DMS114 treated with DMSO at 0.1 percent for 48 hours (cell line): ENCODE measurements around the gene PPM1H.
"Not testable (repeated sequence)": the region's sequence is repeated elsewhere in the genome, so short reads cannot be mapped to it uniquely, and the experiment has no call there.

Experiments
- DNase-seq: peaks from one replicate; lab custom pipeline; 2025; ENCODE audit not compliant: unreplicated experiment; lab: John Stamatoyannopoulos, UW

PPM1H gene

DNA sequence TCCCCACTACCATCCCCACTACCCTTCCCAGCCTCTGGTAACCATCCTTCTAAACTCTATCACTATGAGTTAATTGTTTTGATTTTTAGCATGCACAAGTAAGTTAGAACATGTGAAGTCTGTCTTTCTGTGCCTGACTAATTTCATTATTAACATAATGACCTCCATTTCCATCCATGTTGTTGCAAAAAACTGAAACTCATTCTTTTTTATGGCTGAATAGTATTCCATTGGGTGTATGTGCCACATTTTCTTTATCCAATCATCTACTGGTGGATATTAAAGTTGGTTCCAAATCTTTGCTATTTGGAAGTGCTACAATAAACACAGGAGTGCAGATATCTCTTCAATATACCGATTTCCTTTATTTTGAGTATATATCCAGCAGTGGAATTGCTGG is 13.2 kb upstream of the PPM1H start:
- no peak for DNase-seq

DNA sequence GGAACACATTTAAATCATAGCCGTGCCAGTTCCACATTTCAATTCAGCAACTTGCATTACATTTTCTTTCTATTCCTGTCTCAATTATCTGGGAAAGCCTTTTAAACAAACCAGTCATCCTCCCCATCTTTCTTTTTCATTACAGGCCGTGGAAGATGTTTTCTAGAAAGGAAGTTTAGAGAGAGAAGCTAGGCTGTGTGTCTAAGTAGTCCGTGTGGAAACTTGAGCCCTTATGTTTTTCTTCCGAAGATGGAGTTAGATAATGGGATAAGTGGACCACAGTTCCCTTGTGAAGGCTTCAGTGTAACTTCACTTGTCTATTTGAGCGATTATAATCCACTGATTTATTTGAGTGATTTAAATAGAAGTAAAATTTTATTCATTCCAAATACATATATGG is 12.4 kb upstream of the PPM1H start:
- no peak for DNase-seq

DNA sequence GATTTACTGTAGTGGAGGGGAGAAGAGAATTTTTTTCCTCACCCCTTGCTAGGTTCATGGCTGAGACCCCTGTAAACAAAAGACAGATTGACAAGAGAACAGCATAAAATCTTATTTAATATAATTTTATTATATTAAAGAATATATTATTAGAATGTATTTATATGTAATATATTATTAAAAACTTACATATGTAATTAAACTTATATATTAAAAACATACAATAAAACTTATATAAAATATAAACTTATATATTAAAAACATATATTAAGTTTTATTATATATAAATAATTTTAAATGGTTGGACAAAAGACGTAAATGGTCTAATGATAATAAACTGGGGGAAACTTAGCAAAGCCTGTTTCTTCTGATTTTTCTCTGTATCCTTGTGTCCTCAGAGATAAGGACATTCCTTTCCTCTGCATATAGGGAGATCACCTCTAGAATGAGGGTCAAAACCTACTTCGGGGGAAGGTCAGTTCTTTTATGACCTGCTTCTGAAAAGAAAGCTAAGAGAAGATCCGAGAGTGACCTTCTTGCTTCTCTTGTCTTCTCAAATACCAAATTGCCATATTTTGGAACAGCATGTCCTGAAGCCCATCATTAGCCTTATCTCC is 8.9 kb upstream of the PPM1H start:
- DNase-seq, result no peak

DNA sequence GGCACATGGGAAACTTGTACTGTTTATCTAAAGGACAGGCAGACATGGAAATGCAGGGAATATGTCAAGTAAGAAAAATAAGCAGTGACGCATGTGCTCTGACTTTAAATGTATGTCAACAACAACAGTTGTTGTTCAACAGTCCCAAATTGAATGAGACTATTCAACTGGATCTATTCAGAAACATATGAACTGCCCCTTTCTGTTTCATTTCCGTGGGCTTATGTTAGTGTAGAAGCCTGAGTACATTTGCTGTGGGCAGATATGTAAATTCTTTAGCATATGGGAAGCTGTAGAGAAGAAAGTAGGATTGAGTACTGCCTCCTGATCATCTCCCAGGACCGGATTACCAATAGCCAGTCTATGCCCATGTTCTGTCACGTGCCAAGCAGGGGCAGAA is 7.4 kb upstream of the PPM1H start:
- not testable (repeated sequence) for DNase-seq

DNA sequence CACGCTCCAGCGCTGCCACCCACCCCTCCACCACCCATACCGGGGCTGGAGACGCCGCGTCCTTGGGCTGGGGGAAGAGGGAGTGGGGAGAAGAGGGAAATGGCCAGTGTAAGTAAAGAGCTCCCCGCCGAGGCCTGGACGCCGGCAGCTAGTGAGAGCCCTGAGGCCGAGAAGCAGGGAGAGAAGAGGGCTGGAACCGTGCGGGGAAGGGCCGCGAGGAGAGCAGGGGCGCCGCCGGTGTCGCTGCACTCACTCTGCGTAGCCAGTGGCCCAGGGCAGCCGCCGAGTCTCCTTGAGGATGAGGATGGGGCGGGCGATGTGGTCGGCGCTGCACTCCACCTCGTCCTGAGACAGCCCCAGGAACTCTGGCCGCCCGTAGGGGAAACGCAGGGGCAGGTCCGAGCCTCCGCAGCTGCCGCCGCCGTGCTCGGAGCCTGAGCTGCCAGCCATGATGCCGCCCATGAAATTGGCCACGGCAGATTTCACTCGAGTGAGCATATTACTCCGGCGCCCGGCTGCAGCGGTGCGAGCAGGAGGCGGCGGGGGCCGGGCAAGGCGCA is 631 bp downstream of the PPM1H start:
- DNase-seq, result no peak

DNA sequence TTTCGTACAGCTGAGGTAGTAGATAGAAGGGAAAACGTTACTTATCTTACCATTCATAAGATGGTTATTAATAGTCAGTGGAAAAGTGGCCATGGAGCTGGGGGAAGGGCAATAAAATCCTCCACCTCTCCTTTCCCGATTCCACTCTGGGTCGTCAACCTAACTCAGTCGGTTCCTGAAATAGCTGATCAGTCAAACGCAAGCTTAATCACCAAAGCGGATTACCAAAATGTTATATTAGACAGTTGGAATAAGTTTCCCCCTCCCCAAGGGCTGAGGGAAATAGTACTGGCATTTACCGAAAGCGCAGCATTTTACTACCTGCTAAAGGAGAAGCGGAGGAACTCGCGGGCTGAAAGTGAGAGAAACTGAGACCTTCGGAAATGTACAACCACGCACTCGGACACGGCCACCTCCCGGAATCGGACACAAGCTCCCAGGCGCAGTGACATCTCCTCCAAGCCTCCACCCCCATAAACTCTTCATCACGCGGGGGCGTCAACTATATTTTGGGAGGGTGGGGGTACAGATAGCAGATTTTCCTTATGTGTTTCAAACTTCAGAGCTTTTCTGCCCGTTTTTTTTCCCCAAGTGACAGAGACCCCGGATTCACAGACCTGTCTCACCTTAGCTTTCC is 1.2 kb downstream of the PPM1H start:
- DNase-seq, result no peak

DNA sequence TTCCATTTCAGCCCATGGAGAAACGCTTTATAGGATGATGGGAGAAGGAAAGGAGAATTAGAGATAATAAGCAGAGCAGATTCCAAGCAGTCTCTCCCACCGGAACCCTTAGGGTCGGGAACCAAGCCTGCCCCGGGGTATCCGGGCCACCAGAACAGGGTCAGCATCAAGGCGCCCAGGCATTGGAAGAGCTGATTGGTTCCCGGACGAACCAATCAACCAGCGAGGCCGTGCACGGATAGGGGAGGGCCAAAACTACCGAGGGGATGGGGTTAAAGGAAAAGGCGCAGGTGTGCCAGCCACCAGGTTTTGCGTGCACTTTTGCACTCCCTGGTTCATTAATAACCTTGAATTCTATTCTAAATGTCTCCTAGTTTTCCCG is 1.7 kb downstream of the PPM1H start:
- no peak for DNase-seq

DNA sequence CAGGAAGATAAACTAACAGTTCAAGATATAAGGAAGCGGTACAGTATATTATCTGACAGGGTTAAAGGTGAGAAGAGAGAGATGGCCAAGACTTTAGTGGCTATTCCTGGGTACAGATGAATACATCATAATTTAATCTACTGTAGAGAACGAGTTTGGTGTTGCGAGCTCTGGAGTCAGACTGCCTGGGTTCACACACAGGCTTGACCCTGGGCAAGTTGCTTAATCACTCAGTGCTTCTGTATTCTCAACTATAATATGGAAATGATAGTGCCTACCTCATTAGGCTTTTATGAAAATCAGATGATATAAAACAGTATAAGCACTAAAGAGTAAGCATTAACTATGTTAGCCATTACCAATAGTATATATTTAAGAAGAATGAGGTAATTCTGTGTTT is 3.5 kb downstream of the PPM1H start:
- no peak for DNase-seq

DNA sequence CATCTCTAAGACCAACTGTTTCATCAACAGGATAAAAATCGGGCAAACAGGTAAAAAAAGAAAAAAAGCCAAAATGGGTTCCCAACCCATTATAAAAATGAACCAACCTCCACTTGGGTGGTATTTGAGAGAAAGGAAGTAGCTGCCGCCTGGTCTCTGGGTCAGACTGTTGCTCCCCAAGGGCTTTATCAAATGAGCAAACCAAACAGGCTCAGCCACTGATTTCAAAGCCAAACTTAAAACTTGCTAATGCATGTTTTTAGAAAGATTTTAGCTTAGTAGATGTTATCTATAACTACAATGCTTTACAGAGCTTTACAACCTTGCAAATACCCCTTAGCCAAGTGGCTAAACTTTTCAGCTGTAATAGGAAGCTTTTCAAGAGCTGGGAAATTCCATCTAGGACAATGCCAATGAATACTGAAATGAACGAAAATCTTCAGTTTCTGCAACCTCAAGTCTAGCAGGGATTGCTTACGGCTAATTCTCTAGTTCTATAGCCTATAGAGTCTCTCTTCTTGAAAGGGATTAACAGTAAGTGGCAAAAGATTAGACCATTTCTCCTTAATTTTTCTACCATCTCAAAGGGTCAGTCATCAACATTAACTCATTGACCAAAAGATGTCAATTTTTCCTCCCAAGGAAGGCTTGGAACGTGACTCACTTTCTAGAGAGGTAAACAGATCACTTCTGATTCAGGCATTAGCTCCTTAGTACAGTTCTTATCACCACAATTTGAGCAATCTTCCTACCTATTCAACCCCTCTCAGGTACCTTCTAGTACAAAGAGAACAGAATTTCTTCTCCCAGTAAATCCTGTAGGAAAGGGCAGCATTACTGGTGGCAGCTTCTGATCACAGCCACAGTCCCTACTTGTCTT is 4.2 kb downstream of the PPM1H start:
- no peak for DNase-seq

DNA sequence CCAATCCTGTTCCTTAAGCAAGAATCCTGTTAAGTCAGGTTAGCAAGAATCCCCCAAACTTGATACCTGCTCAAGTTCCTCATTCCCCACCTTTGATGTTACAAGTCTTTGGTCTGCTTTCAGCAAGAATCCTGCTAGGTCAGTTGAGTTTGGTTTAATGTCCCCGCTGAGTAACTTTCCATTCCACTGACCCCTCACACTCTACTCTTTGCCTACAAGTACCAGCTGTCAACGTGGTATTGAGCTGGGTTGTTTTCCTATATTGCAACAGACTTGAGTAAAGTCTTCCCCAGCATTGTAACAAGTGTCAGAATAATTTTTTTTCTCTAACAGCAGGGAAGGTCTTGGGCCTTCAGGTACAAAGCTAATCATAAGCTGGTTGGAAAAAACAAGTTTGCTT is 6.3 kb downstream of the PPM1H start:
- no peak for DNase-seq

DNA sequence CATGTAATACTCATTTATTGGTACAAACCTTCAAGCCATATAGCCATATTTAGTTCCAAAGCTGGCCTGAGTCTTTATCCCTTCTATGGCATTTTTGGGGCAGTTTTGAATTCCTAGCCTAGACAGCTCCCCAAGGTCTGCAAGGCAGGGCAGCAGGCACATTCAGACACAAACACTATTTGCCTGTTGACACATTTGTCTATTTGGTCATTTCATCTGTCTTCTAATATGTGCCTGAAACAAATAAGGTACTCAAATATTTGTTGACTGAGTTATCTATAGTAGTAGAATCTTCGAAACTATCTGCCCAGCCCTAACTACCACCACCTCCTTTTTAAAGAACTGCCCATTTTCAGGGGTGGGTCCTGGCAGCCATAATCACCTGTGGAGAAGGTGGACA is 9.3 kb downstream of the PPM1H start:
- no peak for DNase-seq

DNA sequence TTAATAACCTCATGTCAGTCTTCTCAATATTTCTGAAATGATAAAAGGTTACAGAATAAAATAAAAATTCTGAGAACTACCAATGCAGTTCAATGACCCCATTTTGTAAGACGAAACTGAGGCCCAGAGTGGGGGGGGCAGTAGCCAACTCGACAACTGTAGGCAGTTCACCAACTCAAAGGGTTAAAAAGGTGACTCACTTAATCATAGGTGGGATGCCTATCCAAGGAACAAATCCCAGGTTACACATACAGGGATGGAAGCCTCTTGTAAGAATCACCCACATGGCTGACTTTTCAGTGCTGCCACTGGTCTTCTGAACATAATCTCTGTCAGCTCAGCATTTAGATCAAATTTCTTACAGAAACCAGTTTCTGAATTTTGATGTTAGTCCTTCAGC is 10.9 kb downstream of the PPM1H start:
- no peak for DNase-seq

DNA sequence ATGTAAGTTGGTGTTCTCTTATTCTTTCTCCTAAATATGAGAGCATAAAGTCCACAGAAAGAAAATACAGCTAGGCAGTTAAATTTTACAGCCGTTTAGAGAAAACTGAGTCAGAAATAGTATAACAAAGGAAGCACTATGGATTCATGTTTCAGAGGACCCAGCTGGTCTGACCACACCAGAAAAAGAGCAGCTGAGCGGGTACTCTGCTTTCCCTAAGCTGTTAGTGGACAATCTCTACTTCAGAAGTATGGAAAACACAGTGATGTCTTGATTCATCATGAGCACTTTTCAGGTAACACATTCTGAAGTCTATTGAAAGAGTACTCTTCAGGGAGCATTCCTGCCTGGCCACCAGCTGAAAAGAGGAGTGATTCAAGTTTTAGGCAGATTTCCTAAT is 12.4 kb downstream of the PPM1H start:
- no peak for DNase-seq

DNA sequence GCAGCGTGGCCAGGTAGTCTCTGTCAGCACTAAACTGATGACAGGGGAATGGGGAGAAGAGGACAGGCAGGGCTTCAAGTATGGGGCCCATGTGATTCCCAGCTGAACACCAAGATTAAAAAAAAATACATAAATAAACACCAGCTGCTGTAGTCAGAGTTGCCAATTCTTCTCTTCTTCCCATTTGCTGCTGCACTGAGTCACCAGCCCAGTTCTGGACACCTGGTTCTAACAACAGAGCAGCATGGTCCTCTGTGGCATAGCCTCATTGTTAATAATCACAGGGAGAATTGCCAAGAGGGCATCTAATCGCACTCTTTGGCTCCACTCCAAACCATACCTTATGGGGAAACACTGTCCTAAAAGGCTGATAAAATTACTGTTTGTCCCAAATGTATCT is 15.1 kb downstream of the PPM1H start:
- no peak for DNase-seq

DNA sequence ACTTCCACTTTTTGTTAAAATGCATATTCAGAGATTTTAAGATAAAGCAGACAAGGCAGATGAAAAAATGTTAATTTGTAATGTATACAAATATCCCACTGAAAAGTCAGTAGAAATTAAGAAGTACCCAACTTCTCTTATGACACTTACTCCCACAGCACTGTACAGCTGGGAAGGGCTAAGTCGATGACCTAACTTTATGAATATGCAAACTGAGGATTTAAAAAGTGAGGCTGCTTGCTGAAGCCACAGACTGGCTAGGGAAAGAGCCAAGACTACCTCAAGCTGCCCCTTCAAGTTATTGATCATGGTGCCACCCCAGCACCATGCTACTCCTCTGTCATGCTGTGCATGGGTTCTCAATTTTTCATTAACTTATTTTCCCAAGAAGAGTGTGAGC is 17.0 kb downstream of the PPM1H start:
- no peak for DNase-seq

DNA sequence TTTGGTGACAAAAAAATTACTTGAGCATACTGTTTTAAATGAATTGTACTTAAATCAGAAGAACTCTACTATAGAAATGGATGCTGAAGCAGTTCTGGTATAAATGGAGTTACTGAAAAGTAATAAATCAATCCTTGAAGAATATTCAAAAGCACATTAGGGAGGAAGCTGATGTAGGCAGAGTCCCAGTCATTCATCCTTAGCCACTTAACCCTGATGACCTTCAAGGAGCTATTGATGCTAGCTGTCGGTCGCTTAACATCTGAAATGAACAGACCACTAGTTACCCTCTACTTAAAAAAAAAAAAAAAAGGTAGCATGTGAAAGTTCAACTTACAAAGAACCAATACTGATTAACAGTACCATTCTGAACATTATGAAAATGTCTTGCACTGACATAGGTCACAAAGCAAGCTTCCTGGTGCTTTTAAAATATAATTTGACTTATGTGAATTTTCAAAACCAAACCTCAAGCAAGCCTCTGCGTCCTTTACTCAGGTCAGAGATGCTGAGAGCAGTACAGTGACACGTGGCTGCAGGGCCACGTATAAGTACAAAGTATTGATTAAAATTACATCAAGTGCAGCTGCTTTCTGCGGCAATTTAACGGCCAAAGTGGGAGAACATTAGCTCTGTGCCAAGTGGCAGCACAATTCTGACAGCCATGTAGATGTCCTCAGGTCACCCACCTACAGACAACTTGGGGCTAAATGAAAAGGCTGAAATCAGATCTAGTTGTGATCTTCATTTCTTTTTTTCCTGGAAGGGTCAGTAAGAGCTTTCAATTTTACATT is 18.1 kb downstream of the PPM1H start:
- DNase-seq, result no peak

DNA sequence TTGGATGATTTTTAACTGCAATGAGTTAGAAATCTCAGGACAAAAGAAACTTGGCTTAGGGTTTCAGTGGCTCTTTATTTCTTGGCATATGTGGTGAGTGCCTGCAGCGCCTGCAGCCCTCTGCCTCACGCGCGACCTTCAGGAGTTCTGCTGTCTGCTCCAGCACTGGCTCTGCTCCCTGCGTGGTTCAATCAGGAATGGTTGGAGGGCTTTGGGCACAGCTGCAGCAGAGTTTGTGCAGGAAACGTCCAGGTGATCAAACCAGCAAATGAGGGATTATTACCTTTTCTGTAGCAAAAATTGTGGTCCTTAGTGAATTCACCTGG is 19.8 kb downstream of the PPM1H start:
- DNase-seq, result no peak

DNA sequence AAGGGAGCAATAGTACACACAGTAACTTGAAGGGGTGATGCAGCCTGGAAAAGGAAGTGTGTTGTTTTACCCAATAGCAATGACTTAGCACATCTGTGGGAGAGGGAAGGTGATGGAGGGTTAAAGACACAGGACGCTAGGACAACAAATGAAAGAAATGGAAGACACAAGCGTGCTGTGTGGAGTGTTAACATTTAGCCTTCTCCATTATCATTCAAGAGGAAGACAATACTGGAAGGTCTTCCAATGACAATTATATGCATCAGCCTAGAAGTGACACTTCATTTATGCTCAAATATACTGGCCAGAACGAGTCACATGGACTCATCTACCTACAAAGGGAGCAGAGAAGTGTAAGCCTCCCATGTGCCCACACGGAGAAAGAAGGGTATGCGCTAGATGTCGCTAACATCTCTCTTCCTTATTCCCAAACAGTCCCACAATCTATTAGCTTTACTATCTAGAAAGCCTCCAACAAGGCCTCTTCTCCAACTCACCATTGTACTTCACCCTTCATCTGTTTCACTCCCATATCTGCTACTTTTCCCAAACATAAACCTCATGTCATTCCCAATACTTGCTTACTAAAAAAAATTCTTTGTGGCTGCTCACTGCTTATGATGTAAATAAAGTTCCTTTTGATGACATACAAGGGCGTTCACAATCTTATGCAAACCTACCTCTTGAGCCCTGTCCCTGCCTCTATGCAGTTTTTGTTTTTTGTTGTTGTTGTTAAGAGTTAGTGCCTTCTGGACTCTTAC is 20.3 kb downstream of the PPM1H start:
- no peak for DNase-seq

DNA sequence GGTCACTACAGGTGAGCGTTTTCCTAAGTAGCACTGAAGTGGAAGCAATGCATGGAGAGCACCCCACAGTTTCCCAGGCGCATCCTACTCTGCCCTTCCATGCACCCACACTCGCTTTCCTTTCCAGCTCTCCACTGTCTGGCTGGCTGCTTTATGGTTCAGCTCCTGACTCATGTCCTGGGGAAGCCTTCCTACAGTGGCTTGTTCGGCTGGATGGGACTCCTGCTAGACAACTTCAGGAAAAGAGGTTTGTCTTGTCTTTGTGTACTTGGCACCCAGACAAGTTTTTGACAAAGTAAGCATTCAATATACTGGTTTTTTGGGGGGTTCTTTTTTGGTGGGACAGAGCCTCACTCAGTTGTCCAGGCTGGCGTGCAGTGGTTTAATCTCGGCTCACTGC is 21.6 kb downstream of the PPM1H start:
- DNase-seq, result no peak

DNA sequence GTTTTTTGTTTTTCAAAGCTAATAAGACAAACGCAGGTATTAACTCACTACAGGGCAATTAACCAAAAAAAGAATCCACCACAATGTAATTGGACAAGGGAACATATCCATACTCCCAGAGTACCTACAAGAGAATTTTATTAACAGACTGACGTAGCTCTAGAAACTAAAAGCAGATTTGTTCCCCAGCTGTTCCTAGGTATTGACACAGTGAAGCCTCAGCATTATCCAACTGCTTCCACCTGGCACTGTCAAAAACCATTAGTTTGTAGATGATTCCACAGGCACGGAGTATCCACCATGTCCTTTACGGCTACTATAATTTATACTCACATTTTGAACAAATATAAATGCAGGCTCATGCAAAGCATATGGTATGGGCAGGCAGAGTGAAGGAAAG is 22.3 kb downstream of the PPM1H start:
- no peak for DNase-seq

DNA sequence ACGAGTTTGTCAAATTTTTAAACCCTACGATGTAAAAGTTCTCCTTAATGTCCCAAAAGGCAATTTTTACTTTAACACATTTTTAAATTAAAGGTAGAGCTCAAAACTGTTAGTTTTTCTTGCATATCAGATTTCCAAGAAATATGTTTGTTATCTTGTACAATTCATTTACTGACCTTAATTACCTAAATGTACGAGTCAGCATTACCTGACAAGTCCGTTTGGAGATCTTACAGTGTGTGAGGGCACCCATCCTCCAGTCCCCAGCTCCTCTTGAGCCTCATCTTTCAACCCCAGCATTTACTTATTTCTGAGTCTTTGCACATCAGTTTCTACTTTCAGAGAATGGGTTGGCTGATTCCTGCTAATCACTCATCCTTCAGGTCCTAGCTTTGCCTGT is 23.7 kb downstream of the PPM1H start:
- no peak for DNase-seq
